ENCODE data around the gene OR10C1. TPM values are rescaled to one million over a fixed set of nuclear protein-coding genes. Genes with fewer than 3 reads are reported as not detected.
"Not testable (repeated sequence)": the region's sequence is repeated elsewhere in the genome, so short reads cannot be mapped to it uniquely, and the experiment has no call there.

Gene OR10C1, protein sequence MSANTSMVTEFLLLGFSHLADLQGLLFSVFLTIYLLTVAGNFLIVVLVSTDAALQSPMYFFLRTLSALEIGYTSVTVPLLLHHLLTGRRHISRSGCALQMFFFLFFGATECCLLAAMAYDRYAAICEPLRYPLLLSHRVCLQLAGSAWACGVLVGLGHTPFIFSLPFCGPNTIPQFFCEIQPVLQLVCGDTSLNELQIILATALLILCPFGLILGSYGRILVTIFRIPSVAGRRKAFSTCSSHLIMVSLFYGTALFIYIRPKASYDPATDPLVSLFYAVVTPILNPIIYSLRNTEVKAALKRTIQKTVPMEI
- not detected for polyA plus RNA-seq (ENCODE audit: insufficient read length in 10 of 10)
- long read RNA-seq, donor 1, result 0 reads
- long read RNA-seq, donor 2, result 0 reads
- long read RNA-seq, donor 3, result 0 reads
- long read RNA-seq, donor 4, result 0 reads
- long read RNA-seq, donor 5, result 0 reads
- long read RNA-seq, donor 6, result 0 reads
- long read RNA-seq, donor 7, result 0 reads
- long read RNA-seq, donor 8, result 0 reads
- long read RNA-seq, donor 9, result 0 reads

DNA sequence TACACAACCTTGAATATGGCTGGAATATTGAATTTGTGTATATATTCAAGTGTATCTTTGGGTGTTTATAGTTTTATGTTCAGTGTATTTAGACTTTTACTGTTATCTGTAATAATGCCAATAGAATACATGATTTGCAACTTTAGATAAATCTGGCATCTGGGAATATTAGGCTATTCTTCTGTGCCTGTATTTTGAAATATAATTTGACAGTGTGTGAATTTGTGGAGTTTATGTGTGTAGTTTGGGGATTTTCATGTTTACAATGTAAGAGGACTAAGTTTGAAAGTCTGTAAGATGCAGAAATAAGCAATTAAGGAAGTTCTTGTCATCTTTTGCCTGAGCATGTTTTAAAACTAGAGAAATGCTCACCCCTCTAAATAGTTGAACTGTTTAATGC is at the start of gene OR10C1:
Gene OR10C1, plus strand, starts transcription at position 301 of the 400 bp plus-strand sequence. CDS start 710 bp downstream, outside the sequence.
- no peak for DNase-seq

DNA sequence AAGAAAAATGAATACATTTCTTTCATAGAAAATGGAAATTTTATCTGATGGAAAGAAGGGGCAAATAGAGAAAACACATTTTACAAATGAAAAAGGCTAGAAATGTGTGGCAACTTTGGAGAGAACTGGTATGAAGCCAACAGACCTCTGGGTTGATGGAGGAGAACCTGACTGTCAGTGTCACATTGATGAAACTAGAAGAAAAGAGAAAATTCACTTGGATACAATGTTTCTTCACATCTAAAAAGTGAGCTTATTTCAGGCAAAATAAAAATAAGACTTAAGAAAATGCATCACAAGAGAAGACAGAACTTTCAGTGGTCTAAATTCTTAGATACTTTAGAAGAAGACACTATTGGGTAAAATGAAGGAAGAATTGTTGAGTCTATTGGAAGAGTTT is 43.8 kb upstream of the OR10C1 start, which contains the start of gene OR12D2:
Gene OR12D2, plus strand, starts transcription at position 301 of the 400 bp plus-strand sequence. CDS start 1,069 bp downstream, outside the sequence.
- DNase-seq, result no peak

DNA sequence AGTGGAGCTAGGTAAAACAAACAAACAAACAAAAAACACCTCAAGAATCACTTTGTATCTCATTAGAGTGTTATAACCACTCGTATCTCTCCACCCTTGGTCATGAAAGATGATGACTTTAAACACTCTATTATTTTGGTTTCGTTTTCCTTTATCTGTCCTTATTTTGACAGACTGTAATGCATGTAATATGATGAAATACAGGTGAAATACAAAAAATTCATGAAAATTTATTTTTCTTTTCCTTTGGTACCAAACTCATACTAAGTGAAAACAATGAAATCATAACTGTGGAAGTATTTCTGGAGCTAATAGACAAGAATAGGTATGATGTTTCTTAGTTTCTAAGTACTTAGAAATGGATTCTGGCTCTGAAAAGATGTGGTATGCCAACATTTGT is 39.6 kb upstream of the OR10C1 start:
- DNase-seq, result no peak

DNA sequence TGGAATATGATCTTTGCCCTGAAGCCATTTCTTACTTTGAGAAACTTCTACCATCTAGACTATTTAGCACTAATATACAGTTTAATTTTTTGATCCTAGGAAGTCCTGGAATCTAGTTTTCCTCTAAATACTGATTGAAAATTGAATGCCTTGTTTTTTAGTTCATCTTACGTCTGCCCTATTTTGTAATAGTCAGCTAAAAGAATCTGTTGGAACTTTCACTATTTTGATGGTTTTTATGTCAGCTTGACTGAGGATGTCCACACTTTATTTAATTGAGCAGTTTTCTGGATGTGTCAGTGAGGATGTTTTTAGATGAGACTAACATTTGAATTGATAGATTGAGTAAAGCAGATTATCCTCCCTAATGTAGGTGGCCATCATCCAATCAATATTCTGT is 35.3 kb upstream of the OR10C1 start:
- no peak for DNase-seq

DNA sequence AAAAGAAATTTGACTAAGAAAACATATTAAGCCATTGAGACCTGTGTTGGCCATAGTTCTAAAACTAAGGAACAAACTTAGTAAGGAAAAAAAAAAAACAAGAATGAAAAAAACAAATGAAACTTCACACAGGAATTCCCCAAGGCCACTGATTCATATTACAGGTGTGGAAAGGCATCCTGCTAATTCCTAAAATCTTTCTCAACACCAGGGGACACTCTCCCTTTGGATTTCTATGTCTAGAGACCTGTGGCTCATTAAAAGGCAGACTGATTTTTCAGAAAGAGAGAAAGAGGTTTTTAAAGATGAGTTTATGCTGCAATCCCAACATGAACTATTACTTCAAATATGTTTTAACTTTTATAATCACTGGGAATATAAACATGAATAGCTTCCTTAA is 24.5 kb upstream of the OR10C1 start, which contains the start of gene OR12D1:
Gene OR12D1, plus strand, starts transcription at position 341 of the 400 bp plus-strand sequence.
- DNase-seq, result no peak

DNA sequence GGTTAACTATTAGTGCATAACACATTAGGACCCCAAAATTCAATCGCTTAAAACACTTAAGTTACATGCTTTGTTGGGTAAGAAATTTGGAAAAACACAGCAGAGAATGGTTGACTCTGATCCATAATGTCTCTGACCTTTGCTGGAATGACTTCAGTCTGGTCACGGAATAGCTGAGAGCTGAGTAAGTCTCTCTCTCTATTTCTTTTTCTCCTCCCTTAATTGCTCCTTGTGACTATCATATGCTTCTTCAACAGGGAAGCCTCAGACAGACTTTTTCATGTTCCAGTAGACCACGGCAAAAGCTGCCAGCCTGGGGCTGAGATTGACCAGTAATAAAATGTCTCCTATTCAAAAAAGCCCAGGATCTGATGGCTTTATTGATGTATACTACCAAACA is 19.6 kb upstream of the OR10C1 start:
- no peak for DNase-seq

DNA sequence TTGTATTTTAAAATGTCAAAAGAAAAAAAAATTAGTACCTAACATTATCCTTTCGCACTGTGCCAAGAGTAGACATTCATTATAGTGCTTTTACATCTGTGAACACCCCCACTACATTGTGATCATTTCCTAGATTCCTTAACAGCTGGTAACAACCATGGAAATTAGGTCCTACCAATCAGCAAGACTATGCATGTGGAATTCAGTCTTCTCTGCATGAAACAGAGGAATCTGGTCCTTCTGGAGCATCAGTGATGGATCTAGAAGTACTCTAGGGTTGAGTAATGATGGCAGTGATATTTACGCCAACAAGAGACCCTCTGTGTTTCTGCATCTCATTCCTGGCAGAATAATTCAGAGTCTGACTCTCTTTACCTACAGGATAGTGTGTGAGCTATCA is 14.9 kb upstream of the OR10C1 start:
- DNase-seq, result no peak

DNA sequence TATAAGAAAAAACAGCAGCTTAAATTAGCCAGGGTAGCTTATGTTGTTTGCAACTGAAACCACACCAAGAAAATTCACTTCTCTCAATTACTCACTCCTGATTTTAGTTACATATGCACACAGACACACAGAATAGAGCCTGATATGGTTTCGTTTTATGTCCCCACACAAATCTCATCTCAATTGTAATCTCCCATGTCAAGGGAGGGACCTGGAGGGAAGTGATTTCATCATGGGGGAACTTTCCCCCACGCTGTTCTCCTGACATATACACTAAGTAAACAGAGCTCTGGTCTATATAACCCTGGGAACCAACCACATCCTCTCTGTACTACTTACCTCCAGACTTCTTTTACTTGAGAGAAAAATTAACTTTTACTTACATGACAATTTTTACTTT is 14.5 kb upstream of the OR10C1 start:
- DNase-seq, result no peak

DNA sequence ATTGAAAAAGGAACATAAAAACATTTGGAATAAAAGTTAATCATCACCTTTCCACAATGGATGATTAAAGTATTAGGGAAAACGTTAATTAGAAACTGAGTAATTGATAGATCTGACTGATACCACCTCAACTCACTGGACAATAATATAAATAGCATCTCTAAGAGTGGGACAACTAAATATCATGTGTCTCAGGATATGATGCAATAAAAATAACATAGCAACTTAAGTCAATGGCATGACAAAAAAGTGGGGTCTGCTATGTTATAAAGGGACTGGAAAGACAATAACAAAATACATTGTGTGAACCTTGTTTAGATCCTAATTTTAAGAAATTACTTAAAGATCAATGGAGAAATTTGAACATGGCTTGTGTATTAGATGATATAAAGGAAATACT is 14.0 kb upstream of the OR10C1 start:
- no peak for DNase-seq

DNA sequence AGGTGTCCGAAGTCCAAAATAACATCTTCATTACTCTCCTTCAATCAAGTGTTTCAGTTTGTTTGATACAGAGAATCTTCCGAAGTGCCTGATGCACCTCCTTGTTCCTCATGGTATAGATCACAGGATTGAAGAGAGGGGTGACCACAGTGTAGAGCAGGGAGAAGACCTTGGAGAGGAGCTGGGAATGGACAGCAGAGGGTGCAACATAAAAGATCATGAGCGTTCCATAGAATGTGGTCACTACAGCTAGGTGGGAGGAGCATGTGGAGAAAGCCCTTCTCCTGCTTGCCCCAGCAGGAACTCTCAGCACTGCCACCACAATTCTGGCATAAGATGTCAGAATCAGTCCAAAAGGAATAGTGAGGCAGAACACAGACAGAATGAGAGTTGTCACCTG is 12.5 kb upstream of the OR10C1 start:
- DNase-seq, result no peak

DNA sequence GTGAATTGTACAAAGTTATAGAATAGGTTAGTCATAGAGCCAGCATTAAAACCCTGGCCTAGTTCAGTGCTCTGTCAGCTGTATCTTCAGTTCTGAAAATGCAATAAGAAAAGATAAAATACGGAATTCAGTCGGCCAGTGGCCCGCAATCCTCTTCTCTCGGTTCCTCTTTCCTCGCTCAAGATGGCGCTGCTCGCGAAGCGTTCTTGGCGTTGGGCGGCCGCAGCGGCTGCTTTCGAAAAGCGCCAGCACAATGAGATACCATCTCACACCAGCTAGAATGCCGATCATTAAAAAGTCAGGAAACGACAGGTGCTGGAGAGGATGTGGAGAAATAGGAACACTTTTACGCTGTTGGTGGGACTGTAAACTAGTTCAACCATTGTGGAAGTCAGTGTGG is 2.4 kb upstream of the OR10C1 start:
- not testable (repeated sequence) for DNase-seq

DNA sequence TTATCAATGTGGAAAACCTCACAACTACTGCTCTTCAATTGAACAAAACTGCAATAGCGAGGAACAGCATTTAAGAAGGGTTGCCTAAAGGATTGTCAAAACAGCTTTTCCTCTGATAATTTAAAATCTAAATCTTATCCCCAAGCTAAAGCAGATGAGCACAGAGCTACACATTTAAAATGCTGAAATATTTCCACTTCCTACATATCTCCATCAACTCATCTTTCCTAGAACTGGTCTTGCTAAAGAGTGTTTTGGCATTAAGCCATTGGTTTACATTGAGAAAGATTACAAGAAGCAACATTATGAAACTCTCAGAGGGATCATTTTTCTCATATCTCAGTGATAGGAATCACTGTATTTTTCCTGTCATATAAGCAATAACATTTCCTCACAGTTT is 3.6 kb downstream of the OR10C1 start:
- DNase-seq, result no peak

DNA sequence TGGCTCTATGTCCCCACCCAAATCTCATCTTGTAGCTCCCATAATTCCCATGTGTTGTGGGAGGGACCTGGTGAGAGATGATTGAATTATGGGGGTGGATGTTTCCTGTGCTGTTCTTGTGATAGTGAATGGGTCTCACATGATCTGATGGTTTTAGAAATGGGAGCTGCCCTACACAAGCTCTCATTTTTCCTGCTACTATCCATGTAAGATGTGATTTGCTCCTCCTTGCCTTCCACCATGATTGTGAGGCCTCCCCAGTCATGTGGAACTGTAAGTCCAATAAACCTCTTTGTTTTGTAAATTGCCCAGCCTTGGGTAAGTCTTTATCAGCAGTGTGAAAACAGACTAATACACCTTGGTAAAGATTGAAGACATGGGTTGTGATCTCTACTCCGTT is 4.9 kb downstream of the OR10C1 start:
- not testable (repeated sequence) for DNase-seq

DNA sequence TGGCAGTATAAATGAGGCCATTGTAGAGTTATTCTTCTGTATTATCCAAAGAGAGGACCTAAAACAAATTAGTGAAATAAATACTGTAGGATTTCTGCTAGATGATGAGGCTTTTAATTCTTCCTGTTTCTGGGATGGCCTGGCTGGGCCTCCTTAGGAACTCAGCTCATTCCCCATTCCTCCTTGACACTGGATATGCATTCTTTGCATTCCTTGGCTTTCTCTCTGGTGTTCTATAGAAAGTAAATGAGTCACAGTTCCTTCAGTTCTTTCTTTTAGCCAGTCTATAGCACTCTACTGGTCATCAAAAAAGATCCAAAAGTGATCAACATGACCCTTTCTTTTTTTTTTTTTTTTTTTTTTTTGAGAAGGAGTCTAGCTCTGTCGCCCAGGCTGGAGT is 8.6 kb downstream of the OR10C1 start:
- no peak for DNase-seq

DNA sequence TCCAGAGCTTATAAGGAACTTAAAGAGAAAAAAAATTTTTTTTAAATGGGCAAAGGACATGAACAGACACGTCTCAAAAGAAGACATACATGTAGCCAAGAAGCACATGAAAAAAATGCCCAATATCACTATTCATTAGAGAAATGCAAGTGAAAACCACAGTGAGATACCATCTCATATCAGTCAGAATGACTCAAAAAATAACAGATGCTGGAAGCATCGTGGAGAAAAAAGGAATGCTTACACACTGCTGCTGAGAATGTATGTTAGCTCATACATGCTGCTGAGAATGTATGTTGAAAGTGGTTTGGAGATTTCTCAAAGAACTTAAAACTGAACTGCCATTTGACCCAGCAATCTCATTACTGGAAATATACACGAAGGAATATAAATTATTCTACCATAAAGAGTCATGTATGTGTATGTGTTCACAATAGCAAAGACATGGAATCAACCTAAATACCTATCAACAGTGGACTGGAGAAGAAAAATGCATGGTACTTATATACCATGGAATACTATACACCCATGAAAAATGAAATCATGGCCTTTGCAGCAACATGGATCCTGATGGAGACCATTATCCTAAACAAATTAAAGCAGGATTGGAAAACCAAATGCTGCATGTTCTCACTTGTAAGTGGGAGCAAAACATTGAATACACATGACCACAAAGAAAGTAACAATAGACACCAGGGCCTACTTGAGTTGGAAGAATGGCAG is 12.5 kb downstream of the OR10C1 start:
- no peak for DNase-seq

DNA sequence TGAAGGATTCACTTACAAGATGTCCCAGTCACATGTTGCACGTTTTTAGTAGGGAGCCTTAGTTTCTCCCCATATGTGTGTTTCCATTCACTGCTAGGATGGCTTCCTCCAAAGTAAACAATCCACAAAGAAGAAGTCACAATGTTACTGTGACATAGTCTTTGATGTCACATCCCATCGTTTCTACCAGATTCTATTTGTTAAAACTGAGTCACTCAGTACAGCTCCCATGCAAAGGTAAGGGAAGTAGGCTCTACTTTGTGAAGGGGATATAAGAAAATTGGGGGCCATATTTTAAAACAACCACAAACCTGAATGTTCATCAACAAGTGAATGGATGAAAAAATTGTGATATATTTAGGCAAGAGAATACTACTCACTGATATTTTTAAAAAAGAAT is 17.9 kb downstream of the OR10C1 start, which contains the start of the genes OR11A1 and OR2H1:
Gene OR11A1, minus strand, starts transcription at position 101 of the 400 bp plus-strand sequence. CDS start 29,430 bp downstream, outside the sequence.
Gene OR2H1, plus strand, starts transcription at position 185 of the 400 bp plus-strand sequence. CDS start 4,615 bp downstream, outside the sequence.
- no peak for DNase-seq

DNA sequence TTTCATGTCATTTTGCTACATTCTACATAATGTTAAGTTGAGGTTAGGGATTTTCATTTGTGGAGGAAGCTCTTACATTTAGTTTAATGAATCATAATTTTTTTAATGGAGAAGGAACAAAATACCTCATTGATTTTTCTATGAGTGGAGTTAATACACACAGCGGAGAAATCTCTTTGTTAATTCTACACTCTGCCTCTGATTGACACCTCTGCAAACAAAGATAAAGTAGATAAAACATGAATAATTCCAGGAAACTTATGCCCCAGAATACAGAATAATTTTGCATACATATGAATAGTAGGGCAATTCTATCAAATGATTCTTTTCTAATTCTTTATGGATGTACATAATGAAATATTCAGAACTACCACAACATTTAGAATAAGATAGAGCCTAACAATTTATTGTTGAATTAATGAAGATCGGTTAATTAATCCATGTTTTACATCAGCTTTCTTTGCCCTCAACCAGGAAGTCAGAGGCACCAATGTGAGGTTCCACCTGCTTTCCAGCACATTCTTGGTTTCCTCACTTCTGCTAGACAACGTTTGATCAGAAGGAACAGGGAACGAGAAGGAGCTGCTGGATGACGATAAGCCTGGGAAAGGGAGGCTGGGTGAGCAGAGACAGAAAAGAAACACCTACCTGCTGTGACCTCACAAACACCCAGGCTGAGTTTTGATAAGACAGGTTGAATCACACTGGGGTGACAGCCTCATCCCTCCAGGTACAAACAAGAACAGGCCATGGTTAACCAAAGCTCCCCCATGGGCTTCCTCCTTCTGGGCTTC is 22.1 kb downstream of the OR10C1 start:
- DNase-seq, result no peak

DNA sequence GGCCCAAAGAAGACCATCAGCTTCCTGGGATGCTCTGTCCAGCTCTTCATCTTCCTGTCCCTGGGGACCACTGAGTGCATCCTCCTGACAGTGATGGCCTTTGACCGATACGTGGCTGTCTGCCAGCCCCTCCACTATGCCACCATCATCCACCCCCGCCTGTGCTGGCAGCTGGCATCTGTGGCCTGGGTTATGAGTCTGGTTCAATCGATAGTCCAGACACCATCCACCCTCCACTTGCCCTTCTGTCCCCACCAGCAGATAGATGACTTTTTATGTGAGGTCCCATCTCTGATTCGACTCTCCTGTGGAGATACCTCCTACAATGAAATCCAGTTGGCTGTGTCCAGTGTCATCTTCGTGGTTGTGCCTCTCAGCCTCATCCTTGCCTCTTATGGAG is 22.9 kb downstream of the OR10C1 start:
- DNase-seq, result no peak

DNA sequence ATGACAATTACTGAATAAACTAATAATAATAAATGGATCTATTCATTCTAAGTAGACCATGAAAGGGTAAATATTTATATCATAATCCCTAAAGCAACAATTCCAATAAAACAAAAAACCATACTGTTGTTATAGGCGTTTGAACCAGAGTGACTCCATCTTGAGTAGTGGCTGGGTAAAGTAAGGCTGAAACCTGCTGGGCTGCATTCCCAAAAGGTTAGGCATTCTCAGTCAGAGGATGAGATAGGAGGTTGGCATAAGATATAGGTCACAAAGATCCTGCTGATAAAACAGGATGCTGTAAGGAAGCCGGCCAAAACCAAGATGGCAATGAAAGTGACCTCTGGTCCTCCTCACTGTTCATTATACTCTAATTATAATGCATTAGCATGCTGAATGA is 26.2 kb downstream of the OR10C1 start:
- DNase-seq, result no peak

DNA sequence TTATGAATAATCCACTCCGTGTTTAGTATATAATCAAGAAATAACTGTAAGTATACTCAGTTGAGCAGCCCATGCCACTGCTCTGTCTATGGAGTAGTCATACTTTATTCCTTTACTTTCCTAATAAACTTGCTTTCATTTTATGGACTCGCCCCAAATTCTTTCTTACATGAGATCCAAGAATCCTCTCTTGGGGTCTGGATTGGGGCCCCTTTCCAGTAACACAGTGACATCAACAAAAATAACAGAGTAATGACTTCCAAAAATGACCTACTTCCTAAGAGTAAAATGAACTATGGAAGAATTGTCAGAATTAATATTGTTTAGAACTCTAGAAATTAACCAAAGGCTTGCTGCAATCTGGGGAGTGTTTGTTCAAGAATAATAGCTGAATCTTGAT is 26.7 kb downstream of the OR10C1 start:
- DNase-seq, result peak; percentile 1 to 26 (median 21)

DNA sequence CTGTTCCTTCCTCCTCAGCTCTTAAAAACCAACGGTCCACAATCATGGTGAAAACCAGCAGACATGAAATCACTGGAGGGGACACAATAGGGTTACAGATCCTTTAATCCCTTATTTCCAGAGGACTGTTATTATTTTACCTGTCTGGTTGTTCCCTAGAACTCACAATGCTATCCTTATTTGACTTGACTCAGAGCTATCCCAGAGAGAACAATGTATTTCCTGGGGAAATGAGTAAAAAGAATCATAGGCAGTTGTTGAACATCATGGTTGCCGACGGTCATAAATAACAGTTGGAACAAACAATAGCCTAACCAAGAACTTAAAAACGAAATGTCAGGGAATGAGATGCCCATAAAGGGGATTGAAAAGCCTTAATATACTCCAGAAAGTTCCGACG is 27.1 kb downstream of the OR10C1 start:
- DNase-seq, result no peak

DNA sequence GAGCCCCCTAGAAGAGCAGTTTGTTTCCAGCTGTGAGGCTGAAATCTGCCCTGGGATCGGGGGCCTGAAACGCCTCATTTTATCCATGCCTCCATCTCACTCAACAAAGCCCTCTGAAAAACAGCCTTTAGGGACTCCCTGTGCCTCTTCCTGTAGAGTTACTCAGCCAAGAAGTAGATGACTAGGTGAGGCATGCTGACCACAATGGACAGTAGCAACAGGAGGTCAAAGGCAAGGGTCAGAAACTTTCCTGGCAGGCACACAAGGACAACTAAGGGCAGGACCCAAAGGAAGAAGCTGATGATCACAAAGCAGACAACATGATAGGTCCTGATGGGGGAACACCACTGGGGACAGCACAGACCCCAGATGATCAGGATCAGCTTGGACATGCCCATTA is 35.9 kb downstream of the OR10C1 start:
- DNase-seq, result no peak

Data from muscle of back (tissue), 13 donors.